NCI-H526 (cell line): ENCODE data around the gene EIPR1.
A peak's percentile ranks its signal among the peaks of the same experiment; 100 is the strongest.

Experiments used
- DNase-seq, 2 experiments: peaks; one replicate each; lab custom pipeline; 2025; lab: John Stamatoyannopoulos, UW

Gene EIPR1

GRCh38 chr2:3174626-3175567 is 202.7 kb downstream of the EIPR1 start:
- no peak for DNase-seq

- DNase-seq, result no peak
These were observed 204.6 kb downstream of the EIPR1 start for GRCh38 chr2:3173031-3173430.

- DNase-seq, result no peak
These were observed 205.2 kb downstream of the EIPR1 start for GRCh38 chr2:3172265-3172935.

GRCh38 chr2:3171564-3172264 is 205.9 kb downstream of the EIPR1 start:
- DNase-seq, result no peak

GRCh38 chr2:3170792-3171455 is 206.7 kb downstream of the EIPR1 start:
- DNase-seq, result no peak

GRCh38 chr2:3169106-3169870 is 208.3 kb downstream of the EIPR1 start:
- DNase-seq, result no peak

- DNase-seq, result no peak
These were observed 209.3 kb downstream of the EIPR1 start for GRCh38 chr2:3168230-3168891.

- no peak for DNase-seq
These were observed 214.2 kb downstream of the EIPR1 start for GRCh38 chr2:3163401-3163800.

- no peak for DNase-seq
These were observed 215.1 kb downstream of the EIPR1 start for GRCh38 chr2:3162442-3163077.

- DNase-seq, result no peak
These were observed 216.8 kb downstream of the EIPR1 start for GRCh38 chr2:3160751-3161330.

- DNase-seq, result no peak
These were observed 217.7 kb downstream of the EIPR1 start for GRCh38 chr2:3159782-3160545.

- DNase-seq, result peak; percentile 37 to 81
These were observed 222.9 kb downstream of the EIPR1 start for GRCh38 chr2:3154700-3155099.

GRCh38 chr2:3154146-3154545 is 223.5 kb downstream of the EIPR1 start:
- no peak for DNase-seq

- no peak for DNase-seq
These were observed 226.3 kb downstream of the EIPR1 start for GRCh38 chr2:3151153-3151918.

GRCh38 chr2:3149441-3150217 is 228.0 kb downstream of the EIPR1 start:
- no peak for DNase-seq

- no peak for DNase-seq
These were observed 228.9 kb downstream of the EIPR1 start for GRCh38 chr2:3148716-3149115.
